Camera-type eye (tissue), 1 donor: ENCODE results near the gene CHD1L. TPM values are rescaled to one million over a fixed set of nuclear protein-coding genes. Genes with fewer than 3 reads are reported as not detected.

ENCODE experiments used
- total RNA-seq: library from RNA; depleted of rRNA; stranded (reverse); fragments of >200 nt; gene quantifications from one replicate; pipeline ENCODE4 v1.2.3, GENCODE V29; 2014

The CHD1L gene
- total RNA-seq = 35.8 TPM

DNA sequence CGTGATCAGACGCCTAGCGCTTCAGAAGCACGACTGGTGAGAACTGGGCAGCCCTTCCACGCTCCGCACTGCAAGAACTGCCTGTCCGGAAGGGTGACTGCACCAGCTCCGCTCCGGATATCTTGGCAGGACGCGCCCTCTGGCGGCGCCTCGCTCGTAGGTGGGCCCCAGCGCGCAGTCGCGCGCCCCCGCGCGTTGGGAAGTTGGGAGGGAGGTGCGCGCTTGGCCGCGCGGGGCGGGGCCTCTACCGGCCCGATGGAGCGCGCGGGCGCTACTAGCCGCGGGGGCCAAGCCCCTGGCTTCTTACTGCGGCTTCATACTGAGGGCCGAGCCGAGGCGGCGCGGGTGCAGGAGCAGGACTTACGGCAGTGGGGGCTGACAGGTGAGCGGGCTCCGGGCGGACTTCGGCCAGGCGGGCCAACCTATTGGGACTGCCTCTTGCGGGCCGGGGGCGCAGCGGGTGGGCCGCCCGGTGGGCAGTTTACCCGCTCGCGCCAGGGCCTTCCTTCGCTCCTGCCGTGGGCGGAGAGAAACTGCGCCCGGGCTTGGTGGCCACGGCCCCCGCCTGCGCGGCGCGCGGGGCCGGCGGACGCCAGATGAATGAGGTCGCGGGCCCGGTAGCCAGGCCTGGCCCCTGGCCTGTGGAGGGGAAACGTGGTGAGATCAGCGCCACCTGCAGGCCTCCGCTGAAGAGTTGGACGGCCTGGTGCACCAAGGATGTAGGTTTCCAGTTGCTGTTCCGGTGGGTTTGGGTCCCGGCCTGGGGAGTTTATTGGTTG, at the start of gene CHD1L:
Gene CHD1L, plus strand, starts transcription at position 236 of the 779 bp plus-strand sequence. Its CDS starts 20 bp downstream, at position 256.

DNA sequence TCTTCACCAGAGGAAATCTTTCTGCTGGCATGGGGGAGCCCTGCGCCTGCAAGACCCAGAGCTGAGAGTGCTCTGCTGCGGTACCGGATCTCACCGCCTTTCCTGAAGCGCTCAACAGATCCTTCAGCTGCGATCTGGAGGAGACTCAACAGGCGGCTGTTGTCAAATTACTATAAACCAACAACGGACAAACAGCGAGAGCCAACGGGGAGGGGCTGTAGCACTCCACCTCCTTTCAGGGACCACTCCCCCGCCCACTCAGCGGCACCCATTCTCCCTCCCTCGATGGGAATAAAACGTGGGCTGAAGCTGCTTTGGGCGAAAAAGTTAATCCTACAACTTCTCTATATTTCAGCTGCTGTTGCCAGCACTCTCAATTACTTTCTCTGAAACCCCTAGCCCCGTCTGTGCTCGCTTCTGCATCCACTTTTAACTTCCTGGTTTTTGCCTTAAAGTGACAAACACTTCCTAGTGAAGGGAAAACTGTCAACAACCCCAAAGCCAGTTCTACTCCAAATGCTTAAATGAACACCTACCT, 17.2 kb upstream of the CHD1L start, which contains the start of gene FMO5:
Gene FMO5, minus strand, starts transcription at position 147 of the 538 bp plus-strand sequence. CDS start 310 bp downstream, outside the sequence.

Other genes with a start within 250 kb of the CHD1L start
- gene PRKAB2, start 70.2 kb upstream of the CHD1L start, total RNA-seq = 31.9 TPM
- 2.2 TPM for gene FMO5, start 17.3 kb upstream of the CHD1L start, total RNA-seq